Hippocampal formation (tissue), 2 donors: ENCODE data around the gene SCD.

Experiments
- DNase-seq, 2 donors: peaks; one replicate each; lab custom pipeline; 2025; lab: John Stamatoyannopoulos, UW

Gene SCD

GRCh38 chr10:100340948-100341847 lies 5.8 kb upstream of the SCD start:
- DNase-seq: peak; percentile 84 to 86

- DNase-seq: peak; percentile 41 to 45
These were observed 4.9 kb upstream of the SCD start for GRCh38 chr10:100341953-100342626.

GRCh38 chr10:100342627-100342972 lies 4.4 kb upstream of the SCD start:
- no peak for DNase-seq

GRCh38 chr10:100344241-100344788 lies 2.7 kb upstream of the SCD start:
- DNase-seq: no peak

- no peak for DNase-seq
These were observed 1.3 kb upstream of the SCD start for GRCh38 chr10:100345570-100346330.

- peak; percentile 59 to 85 for DNase-seq
These were observed 675 bp upstream of the SCD start for GRCh38 chr10:100346351-100346764.

GRCh38 chr10:100347568-100348195 lies 649 bp downstream of the SCD start:
- no peak for DNase-seq

GRCh38 chr10:100348389-100348927 lies 1.4 kb downstream of the SCD start:
- DNase-seq: no peak

- DNase-seq: no peak
These were observed 2.1 kb downstream of the SCD start for GRCh38 chr10:100349087-100349486.

GRCh38 chr10:100349672-100350071 lies 2.6 kb downstream of the SCD start:
- DNase-seq: no peak

GRCh38 chr10:100350914-100351485 lies 4.0 kb downstream of the SCD start:
- DNase-seq: peak in 1 of 2 donors; percentile 68

- no peak for DNase-seq
These were observed 6.9 kb downstream of the SCD start for GRCh38 chr10:100353770-100354485.

- DNase-seq: no peak
These were observed 8.1 kb downstream of the SCD start for GRCh38 chr10:100355086-100355485.

GRCh38 chr10:100356067-100357017 lies 9.3 kb downstream of the SCD start:
- DNase-seq: no peak

GRCh38 chr10:100357059-100357858 lies 10.2 kb downstream of the SCD start:
- DNase-seq: no peak

GRCh38 chr10:100359030-100359432 lies 12.0 kb downstream of the SCD start:
- no peak for DNase-seq

- no peak for DNase-seq
These were observed 12.6 kb downstream of the SCD start for GRCh38 chr10:100359529-100360150.

GRCh38 chr10:100360234-100360633 lies 13.2 kb downstream of the SCD start:
- no peak for DNase-seq
